Omental fat pad (tissue), 4 donors: ENCODE results near the gene SEC22A. TPM values are rescaled to one million over a fixed set of nuclear protein-coding genes. Genes with fewer than 3 reads are reported as not detected.

ENCODE experiments used
- ATAC-seq: fragments of 150-250 bp; one replicate; pipeline ENCODE4 v1.9.1; 2016; ENCODE audit warnings: mild to moderate bottlenecking, moderate library complexity; ENCODE audit not compliant: low FRiP score
- DNase-seq: peaks from one replicate; pipeline ENCODE4 v3.0.0-alpha.2; 2019; ENCODE audit warnings: low spot score
- CTCF ChIP-seq, 3 donors: fragments of 450-650 bp; IDR thresholded peaks; one replicate each; pipeline ENCODE4 v1.5.1; 2016 to 2017; ENCODE audit warnings: antibody characterized with exemption in 3 of 3, mild to moderate bottlenecking in 3 of 3, moderate library complexity in 2 of 3
- total RNA-seq, 4 donors: library from RNA; depleted of rRNA; stranded (reverse); fragments of >200 nt; gene quantifications; one replicate each; pipeline ENCODE4 v1.1.0, GENCODE V29; 2016

Gene SEC22A
- total RNA-seq, 4 donors from 2014 or later: 18.4 to 33.7 (median 31.1) TPM

- TF ChIP-seq CTCF (IDR thresholded peaks at IDR 0.05): no peak
- DNase-seq: no peak
- no peak for ATAC-seq
Measured at GRCh38 chr3:123301331-123302184, 99.8 kb downstream of the SEC22A start.

GRCh38 chr3:123302961-123303360, 101.2 kb downstream of the SEC22A start:
- TF ChIP-seq CTCF (IDR thresholded peaks at IDR 0.05): no peak
- DNase-seq: no peak
- no peak for ATAC-seq

GRCh38 chr3:123303976-123304560, 102.3 kb downstream of the SEC22A start:
- ATAC-seq: no peak
- TF ChIP-seq CTCF (IDR thresholded peaks at IDR 0.05): no peak
- no peak for DNase-seq

GRCh38 chr3:123305192-123305591, 103.4 kb downstream of the SEC22A start:
- DNase-seq (no peak), ATAC-seq (no peak)
- TF ChIP-seq CTCF (IDR thresholded peaks at IDR 0.05): no peak

- no peak for ATAC-seq
- no peak for DNase-seq
- TF ChIP-seq CTCF (IDR thresholded peaks at IDR 0.05): no peak
Measured at GRCh38 chr3:123307064-123307463, 105.3 kb downstream of the SEC22A start.

GRCh38 chr3:123310186-123310585, 108.4 kb downstream of the SEC22A start:
- DNase-seq: no peak
- TF ChIP-seq CTCF (IDR thresholded peaks at IDR 0.05): no peak

GRCh38 chr3:123310741-123311140, 109.0 kb downstream of the SEC22A start:
- DNase-seq (no peak), ATAC-seq (no peak)
- TF ChIP-seq CTCF (IDR thresholded peaks at IDR 0.05): no peak

More at GRCh38 chr3:123310186-123310585, 108.4 kb downstream of the SEC22A start:
- ATAC-seq: no peak
